GM21825 (cell line): Measurements from ENCODE around the gene TSEN15.
"Not testable (repeated sequence)": the region's sequence is repeated elsewhere in the genome, so short reads cannot be mapped to it uniquely, and the experiment has no call there.

Experiments used
- ATAC-seq: cut with Tn5 transposase; IDR thresholded peaks from one replicate; pipeline ENCODE4 v1.9.1; 2021; ENCODE audit warnings: mild to moderate bottlenecking, moderate library complexity; ENCODE audit not compliant: unreplicated experiment

Gene TSEN15

GRCh38 chr1:184096005-184096404 is 44.5 kb downstream of the TSEN15 start:
- no peak for ATAC-seq

- ATAC-seq: not testable (repeated sequence)
These were observed 45.0 kb downstream of the TSEN15 start for GRCh38 chr1:184096580-184096979.

DNA sequence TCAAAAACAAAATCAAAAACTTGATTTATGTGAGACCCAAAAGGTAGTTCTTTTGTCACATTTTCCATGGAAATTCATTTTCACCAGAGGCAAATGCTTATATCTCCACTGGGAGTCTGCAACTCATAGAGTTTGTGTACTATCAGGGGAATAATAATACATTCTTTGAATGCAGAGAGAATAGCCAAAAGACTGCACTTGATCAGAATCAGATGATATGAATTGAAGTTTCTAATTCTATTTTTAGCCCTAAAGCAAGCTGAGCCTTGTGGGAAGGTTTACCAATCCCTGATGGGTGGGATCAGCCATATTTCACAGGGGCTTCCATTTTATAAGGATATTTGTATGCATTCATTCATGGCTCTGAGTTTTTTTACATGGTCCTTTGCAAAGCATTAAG is 49.6 kb downstream of the TSEN15 start:
- ATAC-seq: no peak

GRCh38 chr1:184101571-184101970 is 50.0 kb downstream of the TSEN15 start:
- no peak for ATAC-seq

DNA sequence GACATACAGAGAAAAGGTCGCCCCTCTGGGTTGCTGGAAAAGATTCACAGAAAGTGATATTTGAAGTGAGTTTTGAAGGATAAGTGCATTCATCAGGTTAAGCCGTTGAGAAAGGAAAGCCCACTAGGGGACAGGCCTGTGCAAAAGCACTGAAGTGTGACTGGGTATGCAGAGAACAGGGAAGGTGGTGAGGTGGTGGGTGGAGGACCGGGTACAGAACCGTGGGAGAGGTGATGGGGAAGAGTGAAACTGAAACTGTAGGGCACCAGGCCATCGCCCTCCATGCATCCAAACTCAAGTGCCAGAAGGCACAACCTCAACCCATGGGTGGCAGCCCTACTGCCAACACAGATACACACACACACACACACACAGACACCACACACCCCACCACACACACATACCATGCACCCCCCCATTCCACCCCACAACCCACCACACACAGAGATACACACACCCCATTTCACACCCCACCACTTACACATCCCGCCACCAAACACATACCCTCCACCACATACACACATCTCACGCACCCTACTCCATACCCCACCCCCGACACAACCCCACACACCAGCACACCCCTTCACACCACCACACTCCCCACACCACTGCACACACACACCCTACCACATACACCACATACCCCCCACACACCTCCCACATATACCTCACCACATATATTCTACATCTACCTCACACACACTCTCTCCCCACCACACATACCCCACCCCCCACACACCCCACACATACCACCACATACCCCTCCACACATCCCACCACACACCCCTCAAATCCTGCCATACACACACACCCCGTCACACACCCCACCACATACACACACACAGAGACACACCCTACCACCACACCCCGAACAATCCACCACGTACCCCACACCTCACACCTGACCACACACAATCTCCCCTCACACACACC is 59.0 kb downstream of the TSEN15 start:
- no peak for ATAC-seq

GRCh38 chr1:184112176-184112948 is 60.8 kb downstream of the TSEN15 start:
- ATAC-seq: no peak

DNA sequence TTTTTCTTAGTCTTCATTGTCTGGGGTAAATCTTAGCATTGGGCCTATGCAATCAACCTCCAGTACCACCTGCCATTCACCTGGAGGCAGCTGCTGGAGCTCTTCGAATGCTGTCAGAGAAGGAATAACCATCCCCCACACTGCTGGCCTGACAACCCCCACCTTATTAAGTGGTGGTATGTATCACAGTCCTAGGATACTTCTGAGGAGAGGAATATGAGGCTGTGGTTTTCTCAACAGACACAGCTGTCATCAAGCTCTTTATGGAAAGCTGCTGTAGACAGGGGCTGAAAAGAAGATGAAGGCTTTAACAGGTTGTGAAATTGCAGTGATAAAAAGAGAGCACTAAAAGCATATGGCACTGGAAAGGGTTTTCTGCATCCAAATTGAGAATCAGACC is 61.7 kb downstream of the TSEN15 start:
- ATAC-seq: no peak

DNA sequence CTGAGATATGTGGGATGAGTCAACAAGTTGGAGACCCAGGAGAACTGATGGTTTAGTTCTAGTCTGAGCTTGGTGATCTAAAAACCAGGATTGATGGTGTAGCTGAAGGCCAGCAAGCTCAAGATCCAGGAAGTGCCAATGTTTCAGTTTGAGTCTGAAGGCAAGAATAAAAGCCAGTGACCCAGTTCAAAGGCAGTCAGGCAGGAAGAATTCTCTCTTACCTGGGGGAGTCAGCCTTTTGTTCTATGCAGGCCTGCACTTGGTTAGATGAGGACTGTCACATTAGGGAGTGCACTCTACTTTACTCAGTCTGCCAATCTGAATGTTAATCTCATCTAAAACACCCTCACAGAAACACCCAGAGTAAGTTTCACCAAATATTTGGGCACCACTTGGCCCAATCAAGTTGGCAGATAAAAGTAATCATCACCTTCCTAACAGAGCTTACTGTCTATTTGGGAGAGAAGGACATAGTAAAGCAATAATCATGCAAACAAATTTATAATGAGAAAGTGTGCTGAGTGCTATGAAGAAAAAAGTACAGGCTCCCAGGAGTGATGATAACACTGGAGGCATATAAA is 63.4 kb downstream of the TSEN15 start:
- ATAC-seq: no peak

- no peak for ATAC-seq
These were observed 64.8 kb downstream of the TSEN15 start for GRCh38 chr1:184116287-184116686.

GRCh38 chr1:184118046-184118445 is 66.5 kb downstream of the TSEN15 start:
- ATAC-seq: no peak
